ENCODE data around the gene SPEM1.

SPEM1 gene

GRCh38 chr17:7462474-7463371 lies 42.6 kb downstream of the SPEM1 start:
- H3K9ac ChIP-seq (ENCODE audit: low read depth, low read length, poor library complexity): no peak overlapping the region
- H3K4ac ChIP-seq (ENCODE audit: low read length): no peak overlapping the region
- H4K91ac ChIP-seq (ENCODE audit: low read depth, low read length, poor library complexity): peak overlapping the region; percentile 7
- H3K23ac ChIP-seq (ENCODE audit: low read depth, low read length, poor library complexity): no peak overlapping the region
- H2BK12ac ChIP-seq (ENCODE audit: low read length): peak overlapping the region; percentile 75
- no peak overlapping the region for H2BK5ac ChIP-seq (ENCODE audit: low read length)
- no peaks in the 10 kb centered on the region for H3K27me3 ChIP-seq (ENCODE audit: control insufficient read depth in 3 of 3, insufficient read depth in 3 of 3, low read depth in 1 of 3, low read length in 3 of 3)
- H3K4me3 ChIP-seq (ENCODE audit: low read length in 2 of 2): no peak overlapping the region
- H3K27ac ChIP-seq (replicated peaks; ENCODE audit: low read length): no peak overlapping the region
- H2BK120ac ChIP-seq (ENCODE audit: low read depth, low read length): no peak overlapping the region
- H3K4me2 ChIP-seq (ENCODE audit: insufficient read depth, low read length, poor library complexity, severe bottlenecking): no peak overlapping the region
- no peak overlapping the region for H2AFZ ChIP-seq (ENCODE audit: low read length)
- peaks cover 5 to 10% of the 10 kb centered on the region in 2 donors for H3K4me1 ChIP-seq (ENCODE audit: control insufficient read depth in 2 of 2, insufficient read depth in 1 of 2, low read depth in 1 of 2, low read length in 2 of 2)
- H3K14ac ChIP-seq (ENCODE audit: low read length): peak overlapping the region; percentile 83
- peaks cover 5 to 36% of the 10 kb centered on the region in 2 donors for H3K36me3 ChIP-seq (replicated peaks in 1 of 2; ENCODE audit: control insufficient read depth in 2 of 2, insufficient read depth in 2 of 2, low read length in 2 of 2)
- H2AK5ac ChIP-seq (ENCODE audit: low read depth, low read length): peak overlapping the region; percentile 98
- no peaks in the 10 kb centered on the region for H3K9me3 ChIP-seq (replicated peaks in 1 of 2; ENCODE audit: control insufficient read depth in 2 of 2, insufficient read depth in 1 of 2, low read depth in 1 of 2, low read length in 2 of 2)
- WGBS, 2 donors (ENCODE audit: extremely low coverage in 2 of 2, insufficient read length in 2 of 2, insufficient replicate concordance in 1 of 2): 100% methylated on average over 2 of the region's 44 CpGs; no CpG with 5 or more reads in 1 of the 2 donors
- peak overlapping the region; percentile 51 for H3K18ac ChIP-seq (ENCODE audit: low read length)
- H2BK15ac ChIP-seq (ENCODE audit: low read length): peak overlapping the region; percentile 63
- DNase-seq (ENCODE audit: low spot score): no peak
- H4K8ac ChIP-seq (ENCODE audit: low read depth, low read length): no peak overlapping the region
- peaks cover 8% of the 10 kb centered on the region for H3K79me1 ChIP-seq (ENCODE audit: low read depth, low read length)

- Histone ChIP-seq H3K4me1 (ENCODE audit: control insufficient read depth in 2 of 2, insufficient read depth in 1 of 2, low read depth in 1 of 2, low read length in 2 of 2) (peaks cover 7 to 12% of the 10 kb centered on the region in 2 donors), H3K79me1 (ENCODE audit: low read depth, low read length) (peaks cover 8% of the 10 kb centered on the region), H3K18ac (ENCODE audit: low read length) (peak overlapping the region; percentile 35), H3K27ac (replicated peaks; ENCODE audit: low read length) (no peak overlapping the region), H3K14ac (ENCODE audit: low read length) (no peak overlapping the region), H3K23ac (ENCODE audit: low read depth, low read length, poor library complexity) (no peak overlapping the region), H4K8ac (ENCODE audit: low read depth, low read length) (no peak overlapping the region), H3K9me3 (replicated peaks in 1 of 2; ENCODE audit: control insufficient read depth in 2 of 2, insufficient read depth in 1 of 2, low read depth in 1 of 2, low read length in 2 of 2) (no peaks in the 10 kb centered on the region), H2AK5ac (ENCODE audit: low read depth, low read length) (peak overlapping the region; percentile 26), H2BK12ac (ENCODE audit: low read length) (no peak overlapping the region), H2BK15ac (ENCODE audit: low read length) (no peak overlapping the region), H3K4ac (ENCODE audit: low read length) (no peak overlapping the region), H3K27me3 (ENCODE audit: control insufficient read depth in 3 of 3, insufficient read depth in 3 of 3, low read depth in 1 of 3, low read length in 3 of 3) (no peaks in the 10 kb centered on the region), H2BK120ac (ENCODE audit: low read depth, low read length) (no peak overlapping the region), H2BK5ac (ENCODE audit: low read length) (no peak overlapping the region), H4K91ac (ENCODE audit: low read depth, low read length, poor library complexity) (no peak overlapping the region), H2AFZ (ENCODE audit: low read length) (no peak overlapping the region), H3K9ac (ENCODE audit: low read depth, low read length, poor library complexity) (no peak overlapping the region), H3K36me3 (replicated peaks in 1 of 2; ENCODE audit: control insufficient read depth in 2 of 2, insufficient read depth in 2 of 2, low read length in 2 of 2) (peaks cover 5 to 36% of the 10 kb centered on the region in 2 donors), H3K4me2 (ENCODE audit: insufficient read depth, low read length, poor library complexity, severe bottlenecking) (no peak overlapping the region), H3K4me3 (ENCODE audit: low read length in 2 of 2) (no peak overlapping the region)
- no peak for DNase-seq (ENCODE audit: low spot score)
- no CpG with 5 or more reads among the region's 14 CpGs for WGBS, 2 donors (ENCODE audit: extremely low coverage in 2 of 2, insufficient read length in 2 of 2, insufficient replicate concordance in 1 of 2)
Measured at GRCh38 chr17:7463372-7463846, 43.3 kb downstream of the SPEM1 start.

GRCh38 chr17:7464081-7464480 lies 44.0 kb downstream of the SPEM1 start:
- Histone ChIP-seq H2BK120ac (ENCODE audit: low read depth, low read length) (no peak overlapping the region), H3K9me3 (replicated peaks in 1 of 2; ENCODE audit: control insufficient read depth in 2 of 2, insufficient read depth in 1 of 2, low read depth in 1 of 2, low read length in 2 of 2) (no peaks in the 10 kb centered on the region), H3K4me1 (ENCODE audit: control insufficient read depth in 2 of 2, insufficient read depth in 1 of 2, low read depth in 1 of 2, low read length in 2 of 2) (peaks cover 7 to 14% of the 10 kb centered on the region in 2 donors), H4K91ac (ENCODE audit: low read depth, low read length, poor library complexity) (no peak overlapping the region), H2BK12ac (ENCODE audit: low read length) (no peak overlapping the region), H3K18ac (ENCODE audit: low read length) (no peak overlapping the region), H3K4ac (ENCODE audit: low read length) (no peak overlapping the region), H2AK5ac (ENCODE audit: low read depth, low read length) (no peak overlapping the region), H3K79me1 (ENCODE audit: low read depth, low read length) (peaks cover 8% of the 10 kb centered on the region), H3K27me3 (ENCODE audit: control insufficient read depth in 3 of 3, insufficient read depth in 3 of 3, low read depth in 1 of 3, low read length in 3 of 3) (no peaks in the 10 kb centered on the region), H3K36me3 (replicated peaks in 1 of 2; ENCODE audit: control insufficient read depth in 2 of 2, insufficient read depth in 2 of 2, low read length in 2 of 2) (peaks cover 5 to 36% of the 10 kb centered on the region in 2 donors), H3K23ac (ENCODE audit: low read depth, low read length, poor library complexity) (no peak overlapping the region), H3K27ac (replicated peaks; ENCODE audit: low read length) (no peak overlapping the region), H4K8ac (ENCODE audit: low read depth, low read length) (peak overlapping the region; percentile 0), H2BK15ac (ENCODE audit: low read length) (no peak overlapping the region), H3K4me2 (ENCODE audit: insufficient read depth, low read length, poor library complexity, severe bottlenecking) (no peak overlapping the region), H3K9ac (ENCODE audit: low read depth, low read length, poor library complexity) (no peak overlapping the region), H3K4me3 (ENCODE audit: low read length in 2 of 2) (no peak overlapping the region), H2BK5ac (ENCODE audit: low read length) (no peak overlapping the region), H3K14ac (ENCODE audit: low read length) (no peak overlapping the region), H2AFZ (ENCODE audit: low read length) (no peak overlapping the region)
- WGBS, 2 donors (ENCODE audit: extremely low coverage in 2 of 2, insufficient read length in 2 of 2, insufficient replicate concordance in 1 of 2): no CpG with 5 or more reads among the region's 9 CpGs
- DNase-seq (ENCODE audit: low spot score): no peak

GRCh38 chr17:7465597-7466275 lies 45.6 kb downstream of the SPEM1 start:
- Histone ChIP-seq H3K18ac (ENCODE audit: low read length) (no peak overlapping the region), H3K4me2 (ENCODE audit: insufficient read depth, low read length, poor library complexity, severe bottlenecking) (no peak overlapping the region), H2BK15ac (ENCODE audit: low read length) (no peak overlapping the region), H2BK120ac (ENCODE audit: low read depth, low read length) (no peak overlapping the region), H2BK12ac (ENCODE audit: low read length) (peak overlapping the region; percentile 22), H3K23ac (ENCODE audit: low read depth, low read length, poor library complexity) (peak overlapping the region; percentile 85), H3K4me1 (ENCODE audit: control insufficient read depth in 2 of 2, insufficient read depth in 1 of 2, low read depth in 1 of 2, low read length in 2 of 2) (peaks cover 7 to 14% of the 10 kb centered on the region in 2 donors), H3K36me3 (replicated peaks in 1 of 2; ENCODE audit: control insufficient read depth in 2 of 2, insufficient read depth in 2 of 2, low read length in 2 of 2) (peaks cover 5 to 36% of the 10 kb centered on the region in 2 donors), H3K27me3 (ENCODE audit: control insufficient read depth in 3 of 3, insufficient read depth in 3 of 3, low read depth in 1 of 3, low read length in 3 of 3) (no peaks in the 10 kb centered on the region), H3K4ac (ENCODE audit: low read length) (no peak overlapping the region), H3K4me3 (ENCODE audit: low read length in 2 of 2) (no peak overlapping the region), H3K79me1 (ENCODE audit: low read depth, low read length) (peaks cover 8% of the 10 kb centered on the region), H3K9ac (ENCODE audit: low read depth, low read length, poor library complexity) (no peak overlapping the region), H2BK5ac (ENCODE audit: low read length) (peak overlapping the region; percentile 24), H3K14ac (ENCODE audit: low read length) (no peak overlapping the region), H4K91ac (ENCODE audit: low read depth, low read length, poor library complexity) (peak overlapping the region; percentile 72), H2AFZ (ENCODE audit: low read length) (no peak overlapping the region), H2AK5ac (ENCODE audit: low read depth, low read length) (no peak overlapping the region), H3K9me3 (replicated peaks in 1 of 2; ENCODE audit: control insufficient read depth in 2 of 2, insufficient read depth in 1 of 2, low read depth in 1 of 2, low read length in 2 of 2) (no peaks in the 10 kb centered on the region), H3K27ac (replicated peaks; ENCODE audit: low read length) (no peak overlapping the region), H4K8ac (ENCODE audit: low read depth, low read length) (no peak overlapping the region)
- no CpG with 5 or more reads among the region's 33 CpGs for WGBS, 2 donors (ENCODE audit: extremely low coverage in 2 of 2, insufficient read length in 2 of 2, insufficient replicate concordance in 1 of 2)
- no peak for DNase-seq (ENCODE audit: low spot score)

Data from neuronal stem cell (in vitro differentiated cells).